Transverse colon (tissue), 4 donors: Measurements from ENCODE around the gene IL22RA1. TPM values are rescaled to one million over a fixed set of nuclear protein-coding genes. Genes with fewer than 3 reads are reported as not detected.

Experiments
- DNase-seq: peaks from one replicate; pipeline ENCODE4 v3.0.0-alpha.2; 2019
- H3K27ac ChIP-seq, 4 donors: fragments of 200-600 bp; sonication (generic); 2 replicates each; pipeline ENCODE4 v1.5.1; 2016 to 2018; ENCODE audit warnings: inconsistent platforms in 4 of 4
- H3K27me3 ChIP-seq: fragments of 200-600 bp; sonication (generic); 2 replicates; pipeline ENCODE4 v1.5.1; 2017; ENCODE audit warnings: inconsistent platforms
- H3K36me3 ChIP-seq, 4 donors: fragments of 200-600 bp; sonication (generic); 2 replicates each; pipeline ENCODE4 v1.5.1; 2017 to 2019; ENCODE audit warnings: inconsistent platforms in 4 of 4
- H3K4me1 ChIP-seq, 4 donors: fragments of 200-600 bp; sonication (generic); 2 replicates each; pipeline ENCODE4 v1.5.1; 2017 to 2020; ENCODE audit warnings: inconsistent platforms in 4 of 4
- H3K4me3 ChIP-seq, 4 donors: fragments of 200-600 bp; sonication (generic); 1 replicate in 1 of 4; 2 replicates in 3 of 4; pipeline versions ENCODE4 v1.5.1 to v1.6.1; 2017 to 2019; ENCODE audit warnings: inconsistent platforms in 4 of 4
- H3K9me3 ChIP-seq, 2 donors: fragments of 200-600 bp; sonication (generic); 2 replicates each; pipeline ENCODE4 v1.5.1; 2017 to 2019; ENCODE audit warnings: inconsistent platforms in 2 of 2
- EP300 ChIP-seq: sonication (generic); formaldehyde crosslinking; IDR thresholded peaks from one replicate; pipeline ENCODE4 v1.6.1; 2017; ENCODE audit warnings: antibody characterized with exemption, low read depth
- POLR2A ChIP-seq: fragments of 450-650 bp; IDR thresholded peaks from one replicate; pipeline ENCODE4 v1.6.1; 2016; ENCODE audit warnings: antibody characterized with exemption, mild to moderate bottlenecking, moderate library complexity
- POLR2AphosphoS5 ChIP-seq, 3 donors: sonication (generic); formaldehyde crosslinking; IDR thresholded peaks; one replicate each; pipeline ENCODE4 v1.6.1; 2016; ENCODE audit warnings: antibody characterized with exemption in 3 of 3
- WGBS, 2 donors: methylation state at CpG; one replicate each; pipeline ENCODE4 v1.1.5; 2018; ENCODE audit warnings: low coverage in 1 of 2; 5-methylcytosine and 5-hydroxymethylcytosine counted together
- in situ Hi-C, 4 donors: fragments of 200-750 bp; cut with MboI; loops; one replicate each; pipeline versions ENCODE4 v1.15.0 to v1.15.1; 2017; ENCODE audit warnings: low sequenced_read_pairs in 3 of 4, low pct_ligation_motif_present in 1 of 4, low pct_unique_long_range_greater_than_20kb in 1 of 4
- intact Hi-C: fragments of 100-400 bp; cut with DNase I; formaldehyde crosslinking; loops from one replicate; pipeline ENCODE4 v1.15.1; 2023; ENCODE audit warnings: low total_unique reads
- total RNA-seq, 4 donors: library from RNA; depleted of rRNA; stranded (reverse); fragments of >200 nt; gene quantifications; one replicate each; pipeline ENCODE4 v1.1.0, GENCODE V29; 2016
- TF ChIP-seq, protein P1 (sequence below), 5 experiments: fragments of 200-600 bp in 3 of 5; fragments of 450-650 bp in 2 of 5; sonication (generic) in 3 of 5; IDR thresholded peaks; 1 replicate in 2 of 5; 2 replicates in 3 of 5; pipeline ENCODE4 v1.5.1; 2016 to 2017; ENCODE audit warnings: antibody characterized with exemption in 5 of 5, inconsistent platforms in 3 of 5, mild to moderate bottlenecking in 2 of 5, moderate library complexity in 1 of 5

Gene IL22RA1
- total RNA-seq, 4 donors from 2014 or later, result 4.4 to 29.2 (median 27.3) TPM

DNA sequence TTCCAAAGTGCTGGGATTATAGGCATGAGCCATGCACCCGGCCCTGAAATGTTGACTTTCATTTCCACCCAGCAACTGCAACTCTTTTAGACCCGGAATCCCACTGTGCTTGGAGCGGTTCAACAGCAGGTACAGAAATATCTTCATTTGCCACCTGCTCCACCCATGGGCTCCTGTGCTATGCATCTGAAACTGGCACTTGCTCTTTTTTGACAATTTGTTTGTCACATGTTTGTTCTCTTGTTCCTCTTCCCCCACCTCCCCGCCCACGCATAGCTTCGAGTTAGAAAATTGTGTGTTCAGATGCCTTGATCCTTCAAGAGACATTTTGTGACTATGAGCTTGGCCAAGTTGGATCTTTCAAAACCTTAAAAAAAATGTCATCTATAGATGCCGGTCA lies 46.6 kb upstream of the IL22RA1 start:
- Histone ChIP-seq H3K27me3 (peaks cover 27% of the 10 kb centered on the region), H3K9me3 (no peaks in the 10 kb centered on the region), H3K4me1 (peaks cover 10 to 21% (median 17%) of the 10 kb centered on the region in 4 donors), H3K36me3 (no peaks in the 10 kb centered on the region), H3K4me3 (no peak overlapping the region), H3K27ac (peak overlapping the region in 2 of 4 donors; percentile 48 to 69)
- DNase-seq, result peak; percentile 65
- 65 to 83% methylated on average over 1 to 7 of the region's 7 CpGs for WGBS, 2 donors
- in situ Hi-C loops (no loop called here), intact Hi-C loops (no loop called here)
- TF ChIP-seq EP300 (no peak), POLR2A (peak; percentile 5)

DNA sequence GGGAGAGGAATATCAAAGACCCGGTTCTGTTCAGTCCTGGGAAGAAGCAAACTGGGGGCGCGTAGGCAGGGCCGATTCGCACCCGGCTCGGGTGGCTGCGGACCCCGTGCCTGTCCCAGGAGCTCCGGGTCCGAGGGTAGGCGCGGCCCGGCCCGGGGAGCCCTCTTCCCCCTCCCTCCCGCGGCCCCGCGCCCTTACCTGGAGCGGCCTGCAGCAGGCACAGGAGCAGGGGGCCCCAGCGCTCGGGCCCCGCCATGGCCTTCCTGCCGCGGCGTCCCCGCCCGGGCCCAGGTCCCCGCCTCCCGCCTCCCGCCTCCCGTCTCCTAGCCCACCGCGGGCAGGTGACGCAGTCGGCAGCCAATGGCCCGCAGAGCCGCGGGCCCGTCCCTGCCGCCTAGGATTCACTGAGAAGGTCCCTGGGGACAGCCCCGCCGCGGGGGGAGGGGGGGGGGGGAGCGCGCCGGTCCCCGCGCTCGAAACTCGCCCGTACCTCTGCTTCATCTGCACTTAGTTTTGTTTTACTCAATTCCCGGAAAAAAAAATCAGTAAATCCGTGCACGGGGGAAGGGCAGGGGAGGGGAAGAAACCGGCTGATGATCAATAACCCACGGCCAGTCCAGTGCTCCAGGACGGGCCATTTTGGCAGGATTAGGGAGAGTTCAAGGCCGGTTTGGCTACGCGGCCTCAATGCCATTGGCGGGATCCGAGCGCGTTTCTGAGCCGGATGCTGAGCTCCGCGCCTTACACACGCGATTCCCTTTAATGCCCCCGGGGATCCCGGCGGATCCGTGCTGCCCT lies 44.3 kb upstream of the IL22RA1 start, which contains the start of gene IFNLR1:
IFNLR1 (minus strand) TSS at position 297 of the 798 bp plus-strand sequence; CDS start at position 256, 41 bp downstream.
- DNase-seq, result peak; percentile 86
- in situ Hi-C loops (no loop called here), intact Hi-C loops (no loop called here)
- H3K4me3 ChIP-seq, result peak within 1 kb of the TSS; percentile 29 to 54 (median 50)
- 0 to 1% methylated on average over 4 to 40 of the region's 74 CpGs for WGBS, 2 donors
- TF ChIP-seq EP300 (no peak), POLR2A (peak; percentile 39), POLR2AphosphoS5 (IDR thresholded peaks at IDR 0.05) (peak in 1 of 3 donors; percentile 63)
- TF ChIP-seq, protein P1, sequence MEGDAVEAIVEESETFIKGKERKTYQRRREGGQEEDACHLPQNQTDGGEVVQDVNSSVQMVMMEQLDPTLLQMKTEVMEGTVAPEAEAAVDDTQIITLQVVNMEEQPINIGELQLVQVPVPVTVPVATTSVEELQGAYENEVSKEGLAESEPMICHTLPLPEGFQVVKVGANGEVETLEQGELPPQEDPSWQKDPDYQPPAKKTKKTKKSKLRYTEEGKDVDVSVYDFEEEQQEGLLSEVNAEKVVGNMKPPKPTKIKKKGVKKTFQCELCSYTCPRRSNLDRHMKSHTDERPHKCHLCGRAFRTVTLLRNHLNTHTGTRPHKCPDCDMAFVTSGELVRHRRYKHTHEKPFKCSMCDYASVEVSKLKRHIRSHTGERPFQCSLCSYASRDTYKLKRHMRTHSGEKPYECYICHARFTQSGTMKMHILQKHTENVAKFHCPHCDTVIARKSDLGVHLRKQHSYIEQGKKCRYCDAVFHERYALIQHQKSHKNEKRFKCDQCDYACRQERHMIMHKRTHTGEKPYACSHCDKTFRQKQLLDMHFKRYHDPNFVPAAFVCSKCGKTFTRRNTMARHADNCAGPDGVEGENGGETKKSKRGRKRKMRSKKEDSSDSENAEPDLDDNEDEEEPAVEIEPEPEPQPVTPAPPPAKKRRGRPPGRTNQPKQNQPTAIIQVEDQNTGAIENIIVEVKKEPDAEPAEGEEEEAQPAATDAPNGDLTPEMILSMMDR (IDR thresholded peaks at IDR 0.05), result no peak
- H3K4me1 ChIP-seq, result peaks cover 10 to 20% (median 13%) of the 10 kb centered on the region in 4 donors
- H3K27me3 ChIP-seq, result peaks cover 22% of the 10 kb centered on the region
- no peaks in the 10 kb centered on the region for H3K9me3 ChIP-seq
- H3K27ac ChIP-seq, result peak within 1 kb of the TSS; percentile 48 to 72 (median 59)
- H3K36me3 ChIP-seq, result no peaks in the 10 kb centered on the region

DNA sequence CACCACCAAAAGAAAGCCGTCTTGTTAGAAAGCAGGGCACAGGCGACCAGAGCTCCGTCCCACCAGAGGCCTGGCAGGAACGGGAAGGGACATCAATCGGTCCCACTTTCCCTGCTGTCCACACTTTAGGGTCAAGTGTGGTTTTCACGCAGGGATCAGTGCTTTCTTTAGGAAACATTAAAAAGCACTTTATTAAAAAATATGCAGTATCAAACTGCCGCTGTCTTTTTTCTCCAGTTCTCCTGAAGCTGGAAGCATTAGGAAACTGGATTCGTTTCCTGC lies 43.7 kb upstream of the IL22RA1 start:
- TF ChIP-seq POLR2AphosphoS5 (IDR thresholded peaks at IDR 0.05), result no peak
- TF ChIP-seq, protein P1 (IDR thresholded peaks at IDR 0.05), result no peak
- no peak for TF ChIP-seq POLR2A
- no peak for TF ChIP-seq EP300
- Histone ChIP-seq H3K9me3 (no peaks in the 10 kb centered on the region), H3K27me3 (peaks cover 22% of the 10 kb centered on the region), H3K4me3 (peak overlapping the region; percentile 29 to 54 (median 50)), H3K4me1 (peaks cover 6 to 17% (median 12%) of the 10 kb centered on the region in 4 donors), H3K27ac (peak overlapping the region; percentile 48 to 72 (median 59)), H3K36me3 (no peaks in the 10 kb centered on the region)
- 53% methylated on average over 8 of the region's 8 CpGs; no CpG with 5 or more reads in 1 of the 2 donors for WGBS, 2 donors
- intact Hi-C loops, result no loop called here
- DNase-seq, result no peak
- in situ Hi-C loops, result no loop called here

DNA sequence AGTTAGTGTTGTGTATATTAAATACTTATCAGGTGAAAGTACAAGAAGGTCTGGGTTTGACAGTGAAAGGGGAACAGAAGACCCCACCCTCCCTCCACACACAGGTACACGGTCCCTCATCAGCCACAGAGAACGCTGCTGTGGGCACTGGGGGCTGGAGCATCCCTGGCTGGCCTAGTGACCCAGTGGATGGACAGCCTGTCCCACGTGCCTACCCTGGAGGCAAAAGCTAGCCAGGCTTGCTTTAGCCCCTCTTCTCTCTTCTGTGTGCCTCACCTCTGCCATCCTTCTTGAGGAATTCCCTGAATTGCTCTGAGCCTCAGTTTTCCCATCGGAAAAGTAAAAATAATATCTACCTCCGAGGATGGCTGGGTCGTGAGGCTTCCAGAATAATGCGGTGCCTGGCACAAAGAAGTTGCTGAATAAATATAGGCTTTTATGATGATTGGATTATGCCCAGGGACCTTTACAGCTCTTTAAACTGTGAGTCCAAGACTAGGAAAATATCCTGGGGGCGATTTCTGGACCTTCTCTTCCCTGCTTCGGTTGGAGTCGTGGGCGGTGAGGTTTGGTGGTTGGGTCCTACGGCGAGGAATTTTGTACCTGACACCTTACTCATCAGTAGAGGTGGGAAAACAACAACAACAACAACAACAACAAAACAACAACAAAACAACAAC lies 43.2 kb upstream of the IL22RA1 start:
- intact Hi-C loops (no loop called here), in situ Hi-C loops (no loop called here)
- peaks cover 4 to 17% (median 12%) of the 10 kb centered on the region in 4 donors for H3K4me1 ChIP-seq
- no peaks in the 10 kb centered on the region for H3K9me3 ChIP-seq
- TF ChIP-seq POLR2AphosphoS5 (IDR thresholded peaks at IDR 0.05) (no peak), POLR2A (no peak), EP300 (no peak)
- TF ChIP-seq, protein P1 (IDR thresholded peaks at IDR 0.05), result no peak
- 45 to 61% methylated on average over 7 to 13 of the region's 13 CpGs for WGBS, 2 donors
- no peak for DNase-seq
- no peaks in the 10 kb centered on the region for H3K36me3 ChIP-seq
- H3K4me3 ChIP-seq, result peak overlapping the region in 3 of 4 donors; percentile 49 to 54 (median 51)
- peaks cover 22% of the 10 kb centered on the region for H3K27me3 ChIP-seq
- peak overlapping the region; percentile 48 to 72 (median 59) for H3K27ac ChIP-seq
